Measurements from ENCODE around the gene EVI5L. TPM values are rescaled to one million over a fixed set of nuclear protein-coding genes. Genes with fewer than 3 reads are reported as not detected.

The EVI5L gene
- total RNA-seq, 1 experiment from 2014 or later = 6.4 TPM

- TF ChIP-seq SIN3A (IDR thresholded peaks at IDR 0.05; ENCODE audit: borderline replicate concordance, insufficient read depth, low read depth, low read length) (no peak), REST (IDR thresholded peaks at IDR 0.05; ENCODE audit: insufficient read depth in 1 of 2, low read depth in 2 of 2, low read length in 1 of 2) (no peak), TCF7L2 (IDR thresholded peaks at IDR 0.05; ENCODE audit: low read depth, low read length) (no peak), POLR2AphosphoS5 (IDR thresholded peaks at IDR 0.05; ENCODE audit: low read depth, low read length) (no peak), CTCF (IDR thresholded peaks at IDR 0.05) (no peak)
- BruUV-seq (replicated peaks) = no TSS peak
- ChIA-PET CTCF (no interaction called here), POLR2A (interaction anchor here (0.6 to 0.7 kb wide), 2 partner anchors 26 to 59 kb away, joined by 3 to 5 read pairs; no protein-coding TSS in a partner anchor)
- H3K27me3 ChIP-seq (ENCODE audit: control insufficient read depth, insufficient read depth, low read length) = no peaks in the 10 kb centered on the region
- peak overlapping the region; percentile 45 to 46 for H3K4me3 ChIP-seq (ENCODE audit: low read depth in 2 of 2, low read length in 2 of 2)
- H3K4me1 ChIP-seq (ENCODE audit: control insufficient read depth, insufficient read depth, low read length) = no peaks in the 10 kb centered on the region
- no peak overlapping the region for H3K27ac ChIP-seq (ENCODE audit: low read length)
- in situ Hi-C loops (cut with HindIII; ENCODE audit: low pct_unique_long_range_greater_than_20kb, low sequenced_read_pairs) (no loop called here), intact Hi-C loops (cut with micrococcal nuclease; ENCODE audit: unreplicated experiment) (no loop called here)
- ATAC-seq (no peak), DNase-seq (ENCODE audit: low read depth, low spot score) (no peak)
- no peaks in the 10 kb centered on the region for H3K9me3 ChIP-seq (ENCODE audit: control insufficient read depth, insufficient read depth, low read depth, low read length)
- peaks cover 3% of the 10 kb centered on the region; the same call in 1 of the 2 replicates for H3K36me3 ChIP-seq (ENCODE audit: control insufficient read depth, insufficient read depth, low read length)
Observed at GRCh38 chr19:7887408-7888144, 57.6 kb downstream of the EVI5L start.

- intact Hi-C loops (cut with micrococcal nuclease; ENCODE audit: unreplicated experiment) (no loop called here), in situ Hi-C loops (cut with HindIII; ENCODE audit: low pct_unique_long_range_greater_than_20kb, low sequenced_read_pairs) (no loop called here)
- Histone ChIP-seq H3K4me1 (ENCODE audit: control insufficient read depth, insufficient read depth, low read length) (no peaks in the 10 kb centered on the region), H3K36me3 (ENCODE audit: control insufficient read depth, insufficient read depth, low read length) (peaks cover 3% of the 10 kb centered on the region; the same call in 1 of the 2 replicates), H3K27me3 (ENCODE audit: control insufficient read depth, insufficient read depth, low read length) (no peaks in the 10 kb centered on the region), H3K9me3 (ENCODE audit: control insufficient read depth, insufficient read depth, low read depth, low read length) (no peaks in the 10 kb centered on the region), H3K27ac (ENCODE audit: low read length) (peak within 1 kb of the TSS; percentile 59), H3K4me3 (ENCODE audit: low read depth in 2 of 2, low read length in 2 of 2) (peak within 1 kb of the TSS; percentile 45 to 46)
- no TSS peak for BruUV-seq (replicated peaks)
- ATAC-seq (peak; percentile 97), DNase-seq (ENCODE audit: low read depth, low spot score) (no peak)
- ChIA-PET POLR2A (interaction anchor here (0.7 kb wide), 1 partner anchor 27 kb away, joined by 3 read pairs; no protein-coding TSS in a partner anchor), CTCF (no interaction called here)
- TF ChIP-seq CTCF (IDR thresholded peaks at IDR 0.05) (no peak), SIN3A (IDR thresholded peaks at IDR 0.05; ENCODE audit: borderline replicate concordance, insufficient read depth, low read depth, low read length) (no peak), TCF7L2 (IDR thresholded peaks at IDR 0.05; ENCODE audit: low read depth, low read length) (no peak), REST (IDR thresholded peaks at IDR 0.05; ENCODE audit: insufficient read depth in 1 of 2, low read depth in 2 of 2, low read length in 1 of 2) (no peak), POLR2AphosphoS5 (IDR thresholded peaks at IDR 0.05; ENCODE audit: low read depth, low read length) (0 out of 2 replicates have a peak, but pooled peaks have one; percentile 26)
Observed at GRCh38 chr19:7888145-7888825, 58.3 kb downstream of the EVI5L start, which contains the start of gene LRRC8E. LRRC8E (plus strand) TSS chr19:7888510; CDS start chr19:7895604, 7,094 bp downstream.

Measured in Panc1 (cell line).